Activated T-cell treated with anti-CD3 and anti-CD28 coated beads for 24 hours (primary cell): ENCODE data around the gene ALDOB.

Experiments
- DNase-seq: peaks from one replicate; pipeline ENCODE4 v3.0.0-alpha.2; 2020; ENCODE audit warnings: low read depth

Gene ALDOB

GRCh38 chr9:101383361-101383760 is 52.2 kb downstream of the ALDOB start:
- DNase-seq, result no peak

- no peak for DNase-seq
Observed at GRCh38 chr9:101381833-101382342, 53.7 kb downstream of the ALDOB start.

GRCh38 chr9:101381118-101381517 is 54.5 kb downstream of the ALDOB start:
- no peak for DNase-seq

- DNase-seq, result no peak
Observed at GRCh38 chr9:101380295-101380694, 55.3 kb downstream of the ALDOB start.

- no peak for DNase-seq
Observed at GRCh38 chr9:101376111-101376848, 59.3 kb downstream of the ALDOB start.

GRCh38 chr9:101375546-101375945 is 60.0 kb downstream of the ALDOB start:
- no peak for DNase-seq

GRCh38 chr9:101372327-101373118 is 63.1 kb downstream of the ALDOB start:
- no peak for DNase-seq

- DNase-seq, result no peak
Observed at GRCh38 chr9:101371813-101372212, 63.8 kb downstream of the ALDOB start.
